GM18951 (cell line): ENCODE data around the gene GREB1.

Source experiments
- POLR2A ChIP-seq: IDR thresholded peaks from 4 replicates; pipeline ENCODE4 v1.6.1; 2011; ENCODE audit warnings: mild to moderate bottlenecking; ENCODE audit not compliant: insufficient read length, insufficient read depth; ENCODE audit errors: extremely low read depth
- in situ Hi-C: fragments of 300-500 bp; cut with MboI; formaldehyde crosslinking; loops from one replicate; pipeline ENCODE4 v1.12.0; 2022; ENCODE audit warnings: low sequenced_read_pairs, mixed read lengths, inconsistent platforms; ENCODE audit not compliant: unreplicated experiment

Gene GREB1

GRCh38 chr2:11534746-11535484, 1.1 kb downstream of the GREB1 start:
- in situ Hi-C loops = no loop called here
- TF ChIP-seq POLR2A = no peak

DNA sequence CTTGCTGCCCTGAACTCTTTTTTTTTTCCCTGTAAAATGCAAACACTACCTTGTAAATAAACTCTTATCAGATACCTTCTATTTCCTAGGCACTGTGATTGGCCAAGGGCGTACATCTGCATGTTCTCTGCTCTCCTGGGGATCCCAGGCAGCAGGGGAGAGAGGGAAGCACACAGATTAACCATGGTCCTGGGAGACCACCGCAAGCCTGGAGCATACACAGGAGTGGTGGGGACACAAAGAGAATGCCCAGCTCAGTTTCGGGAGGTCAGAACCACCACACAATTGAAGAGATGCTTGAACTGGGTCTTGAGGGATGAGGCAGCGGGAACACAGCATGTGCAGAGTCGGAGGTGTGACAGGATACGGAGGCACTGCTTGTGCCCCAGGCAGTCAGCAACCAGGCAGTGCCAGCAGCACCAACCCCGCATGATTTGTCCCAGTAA, 2.1 kb downstream of the GREB1 start:
- in situ Hi-C loops = no loop called here
- TF ChIP-seq POLR2A = no peak

DNA sequence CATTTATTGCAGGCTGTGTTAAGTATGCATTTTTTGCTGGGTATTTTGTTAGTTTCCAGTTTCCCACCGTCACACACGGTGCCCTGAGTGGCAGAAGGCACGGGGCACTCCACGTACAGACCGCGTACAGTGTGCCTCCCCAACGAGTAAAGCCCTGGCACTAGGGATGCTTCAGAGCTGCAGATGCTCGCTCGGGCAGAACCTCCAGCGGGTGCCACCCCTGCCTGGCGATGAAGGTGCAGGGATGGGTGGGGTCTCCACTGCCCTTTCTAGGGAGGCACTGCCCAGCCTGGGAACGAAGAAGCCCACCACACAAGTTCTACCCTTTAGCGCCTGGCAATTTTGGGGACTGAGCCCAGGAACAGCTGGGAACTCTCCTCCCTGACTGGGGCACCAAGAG, 4.1 kb downstream of the GREB1 start:
- no peak for TF ChIP-seq POLR2A
- in situ Hi-C loops = no loop called here

DNA sequence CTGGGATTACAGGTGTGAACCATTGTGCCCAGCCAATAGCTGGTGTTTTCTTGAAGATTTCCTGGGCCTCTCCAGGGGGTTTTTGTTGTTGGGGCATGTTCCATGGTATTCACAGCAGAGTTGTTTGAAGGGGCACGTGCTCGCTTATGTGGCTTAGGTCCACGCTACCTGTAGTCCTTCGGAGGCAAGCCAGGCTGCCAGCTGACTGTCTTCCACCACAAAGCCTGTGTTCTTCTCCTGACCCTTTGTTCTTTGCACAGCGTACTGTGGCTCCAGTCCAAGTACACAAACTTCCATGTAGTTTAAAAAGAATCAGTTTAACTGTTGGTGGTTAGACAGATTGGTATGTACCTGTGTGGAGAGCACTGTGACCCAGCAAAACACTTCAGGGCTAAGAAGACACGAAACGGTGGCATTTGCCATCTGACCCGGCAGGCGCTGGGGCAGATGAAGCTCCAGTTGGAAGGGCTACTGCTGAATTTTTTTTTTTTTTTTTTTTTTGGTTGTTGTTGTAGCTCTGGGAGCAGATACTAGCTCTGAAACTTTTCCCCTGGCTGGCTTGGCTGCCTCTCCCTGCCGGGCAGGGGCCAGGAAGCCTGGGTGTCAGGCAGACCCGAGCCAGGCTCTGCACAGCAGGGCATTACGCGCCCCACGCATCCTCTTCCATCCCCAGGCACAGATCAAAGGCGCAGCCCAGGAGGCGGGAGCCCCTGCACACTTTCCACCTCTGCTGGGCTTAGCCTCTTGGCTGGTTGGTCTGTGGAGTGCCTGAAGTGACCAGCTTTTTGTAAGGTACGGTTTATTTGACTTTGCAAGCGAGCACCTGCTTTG, 5.7 kb downstream of the GREB1 start:
- TF ChIP-seq POLR2A = no peak
- in situ Hi-C loops = no loop called here

- in situ Hi-C loops = no loop called here
- no peak for TF ChIP-seq POLR2A
These were observed 6.5 kb downstream of the GREB1 start for GRCh38 chr2:11540148-11540995.

DNA sequence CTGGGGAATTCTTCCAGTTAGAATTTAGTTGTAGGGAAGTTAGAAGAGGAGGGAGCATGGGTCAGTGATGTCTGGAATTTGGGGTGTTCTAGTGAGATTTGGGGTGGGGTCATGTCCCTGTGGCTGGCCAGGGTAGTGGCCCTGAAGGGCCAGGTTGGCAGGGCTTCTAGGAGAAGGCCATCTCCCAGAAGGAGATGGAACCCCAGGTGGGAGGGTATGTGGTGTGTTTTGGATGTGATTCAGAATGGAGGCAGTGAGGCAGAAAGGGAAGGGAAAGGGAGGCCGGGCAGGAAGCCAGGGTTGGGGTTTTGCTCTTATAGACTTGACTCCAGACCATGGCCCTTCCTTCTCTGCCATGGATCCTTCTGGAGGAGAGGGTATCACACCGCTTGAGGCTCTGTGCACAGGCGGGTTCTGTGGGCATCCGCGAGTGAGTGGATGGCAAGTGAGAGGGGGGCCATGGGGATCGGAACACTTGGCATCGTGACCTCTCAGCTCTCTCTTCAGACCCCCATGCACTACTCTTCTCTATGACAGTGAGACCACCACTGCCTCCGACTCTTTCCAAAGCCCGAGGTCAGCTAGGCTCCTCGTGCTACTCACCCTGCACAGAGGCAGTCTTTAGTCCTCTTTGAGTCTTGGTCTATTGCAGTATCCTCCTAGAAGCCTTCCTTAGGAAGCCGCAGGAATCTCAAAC, 7.3 kb downstream of the GREB1 start:
- in situ Hi-C loops = no loop called here
- no peak for TF ChIP-seq POLR2A

GRCh38 chr2:11541693-11542274, 7.9 kb downstream of the GREB1 start:
- TF ChIP-seq POLR2A = no peak
- in situ Hi-C loops = no loop called here

DNA sequence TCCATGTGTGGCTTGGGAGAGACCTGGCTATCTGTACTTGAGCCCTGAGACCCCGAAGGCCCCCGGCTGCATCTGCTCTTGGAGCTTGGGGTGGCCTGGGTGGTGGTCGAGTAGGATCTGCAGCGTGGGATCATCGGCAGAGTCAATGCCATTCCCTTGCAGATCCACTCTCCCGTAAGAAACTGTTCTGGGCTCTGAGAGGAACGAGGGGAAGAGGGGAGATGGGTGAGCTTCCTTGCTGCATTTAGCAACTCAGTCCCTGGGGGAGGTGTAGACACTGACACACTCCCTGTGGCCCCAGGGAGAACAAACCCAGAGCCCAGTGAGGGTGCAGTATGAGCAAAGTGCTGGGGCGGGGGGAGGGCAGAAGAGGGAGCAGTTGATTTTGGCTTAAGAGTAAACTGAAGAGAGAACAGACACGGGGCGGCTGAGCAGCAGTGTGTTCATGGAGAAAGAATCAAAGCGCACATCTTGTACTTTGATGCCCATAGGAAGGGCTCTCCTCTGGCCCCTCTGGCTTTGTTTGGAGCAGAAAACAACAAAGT, 8.5 kb downstream of the GREB1 start:
- no peak for TF ChIP-seq POLR2A
- in situ Hi-C loops = no loop called here

- in situ Hi-C loops = no loop called here
- TF ChIP-seq POLR2A = no peak
These were observed 9.7 kb downstream of the GREB1 start for GRCh38 chr2:11543337-11544216.

- TF ChIP-seq POLR2A = no peak
- in situ Hi-C loops = no loop called here
These were observed 12.2 kb downstream of the GREB1 start for GRCh38 chr2:11546072-11546471.

DNA sequence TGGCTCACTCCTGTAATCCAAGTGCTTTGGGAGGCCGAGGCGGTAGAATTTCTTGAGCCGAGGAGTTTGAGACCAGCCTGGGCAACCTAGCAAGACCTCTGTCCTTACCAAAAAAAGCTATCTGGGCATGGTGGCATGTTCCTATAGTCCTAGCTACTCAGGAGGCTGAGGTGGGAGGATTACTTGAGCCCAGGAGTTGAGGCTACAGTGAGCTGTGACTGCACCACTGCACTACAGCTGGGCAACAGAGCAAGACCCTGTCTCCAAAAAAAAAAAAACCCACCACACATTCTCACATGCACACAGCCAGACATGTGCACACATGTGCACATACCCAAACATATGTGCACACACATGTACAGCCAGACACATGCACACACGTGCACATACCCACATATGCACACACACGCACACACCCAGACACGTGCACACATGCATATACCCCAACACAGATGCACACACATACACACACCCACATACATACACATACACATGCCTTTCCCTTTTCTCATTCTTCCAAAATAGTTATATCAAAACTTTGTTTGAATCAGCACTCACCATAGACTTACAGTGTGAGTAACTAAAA, 14.2 kb downstream of the GREB1 start:
- in situ Hi-C loops = no loop called here
- TF ChIP-seq POLR2A = no peak
